ENCODE measurements around the gene GPR3.

GRCh38 chr1:27361044-27361402, 31.4 kb upstream of the GPR3 start:
- TF ChIP-seq GATA2 (IDR thresholded peaks at IDR 0.05; ENCODE audit: low read depth, low read length) (no peak), GATA3 (IDR thresholded peaks at IDR 0.05; ENCODE audit: low read depth, low read length) (no peak)
